Astrocyte of the spinal cord (primary cell): ENCODE data around the gene GCSH.

ENCODE experiments used
- DNase-seq: peaks from one replicate; pipeline ENCODE4 v3.0.0; 2011; ENCODE audit warnings: low read depth, low spot score
- H3K4me3 ChIP-seq: 2 replicates; pipeline ENCODE4 v1.5.1; 2011; ENCODE audit warnings: low read depth, mild to moderate bottlenecking, low read length, moderate library complexity
- CTCF ChIP-seq: IDR thresholded peaks from 2 replicates; pipeline ENCODE4 v1.5.1; 2012; ENCODE audit warnings: low read depth, mild to moderate bottlenecking, low read length, inconsistent platforms
- in situ Hi-C: cut with HindIII; loops from 2 replicates; pipeline ENCODE4 v1.10.0; 2017; ENCODE audit warnings: low sequenced_read_pairs

Gene GCSH

GRCh38 chr16:81036751-81037350, 59.3 kb downstream of the GCSH start:
- in situ Hi-C loops = no loop called here
- TF ChIP-seq CTCF = no peak
- no peak for DNase-seq
- H3K4me3 ChIP-seq = peak overlapping the region; percentile 66

GRCh38 chr16:81035975-81036750, 60.0 kb downstream of the GCSH start:
- in situ Hi-C loops = no loop called here
- peak; percentile 27 for DNase-seq
- H3K4me3 ChIP-seq = peak overlapping the region; percentile 66
- TF ChIP-seq CTCF = no peak

DNA sequence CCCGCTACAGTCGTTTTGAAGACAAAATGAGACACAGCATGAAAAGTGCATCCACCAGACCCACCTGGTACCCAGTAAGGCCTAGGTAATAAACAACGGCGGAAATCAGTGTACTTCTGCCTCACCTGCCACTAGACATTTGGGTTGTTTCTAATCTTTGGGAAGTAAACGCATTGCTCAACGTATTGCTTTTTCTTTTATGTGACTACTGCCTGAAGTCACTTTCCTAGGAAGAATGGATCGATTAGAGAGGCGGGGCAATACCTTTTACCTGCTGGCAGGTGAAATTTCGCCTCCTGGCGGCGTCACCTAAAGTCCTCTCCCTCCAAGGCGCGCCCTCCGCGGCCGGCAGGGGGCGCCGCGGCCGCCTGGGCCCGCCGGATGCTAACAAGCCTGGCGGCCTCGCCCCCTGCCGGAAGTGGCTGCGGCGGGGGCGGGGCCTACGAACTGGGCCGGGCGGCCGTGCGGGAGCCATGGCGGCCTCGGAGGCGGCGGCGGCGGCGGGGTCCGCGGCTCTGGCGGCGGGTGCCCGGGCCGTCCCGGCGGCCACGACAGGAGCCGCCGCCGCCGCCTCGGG, 60.7 kb downstream of the GCSH start, which contains the start of gene ATMIN:
Gene ATMIN (plus strand): TSS at position 445 of the 577 bp plus-strand sequence. CDS start 29 bp downstream, at position 474.
- peak within 1 kb of the TSS; percentile 66 for H3K4me3 ChIP-seq
- in situ Hi-C loops = no loop called here
- TF ChIP-seq CTCF = peak; percentile 91
- peak; percentile 83 for DNase-seq
